CD4-positive, alpha-beta memory T cell (primary cell): ENCODE results near the gene GSTK1. TPM values are rescaled to one million over a fixed set of nuclear protein-coding genes. Genes with fewer than 3 reads are reported as not detected.

Experiments
- CTCF ChIA-PET: fragments of 350-600 bp; sonication (Branson Sonifier 250); formaldehyde crosslinking; loops from one replicate; lab custom pipeline; 2021; ENCODE audit warnings: inconsistent platforms; ENCODE audit not compliant: partially characterized antibody; lab: Charles Lee
- POLR2A ChIA-PET: fragments of 350-600 bp; sonication (Branson Sonifier 250); formaldehyde crosslinking; loops from one replicate; lab custom pipeline; 2021; ENCODE audit not compliant: partially characterized antibody; lab: Charles Lee
- DNase-seq, 5 donors: peaks; one replicate each; pipeline versions ENCODE4 v3.0.0 to v3.0.0-alpha.2; 2020 to 2022; ENCODE audit warnings: mixed read lengths in 1 of 5
- H3K27ac ChIP-seq: one replicate; pipeline ENCODE4 v1.7.0; 2013; ENCODE audit warnings: low read depth, low read length
- H3K27me3 ChIP-seq: 2 replicates; pipeline ENCODE4 v1.7.0; 2013; ENCODE audit warnings: mild to moderate bottlenecking, low read length, moderate library complexity; ENCODE audit not compliant: insufficient read depth
- H3K36me3 ChIP-seq: 2 replicates; pipeline ENCODE4 v1.7.0; 2013; ENCODE audit warnings: mild to moderate bottlenecking, low read length, moderate library complexity; ENCODE audit not compliant: insufficient read depth
- H3K4me1 ChIP-seq: 2 replicates; pipeline ENCODE4 v1.7.0; 2013; ENCODE audit warnings: mild to moderate bottlenecking, low read length, moderate library complexity; ENCODE audit not compliant: insufficient read depth
- H3K4me3 ChIP-seq, 2 donors: one replicate each; pipeline ENCODE4 v1.7.0; 2013; ENCODE audit warnings: low read length in 2 of 2, mild to moderate bottlenecking in 1 of 2
- H3K9me3 ChIP-seq, 2 donors: one replicate each; pipeline ENCODE4 v1.7.0; 2013; ENCODE audit warnings: low read length in 2 of 2, control low read depth in 1 of 2; ENCODE audit not compliant: control insufficient read depth in 1 of 2
- H3K27ac Mint-ChIP-seq, 7 donors: one replicate each; pipeline ENCODE4 v1.8.0; 2020 to 2021; ENCODE audit warnings: mixed read lengths in 7 of 7, mild to moderate bottlenecking in 6 of 7, inconsistent platforms in 3 of 7, moderate library complexity in 3 of 7
- H3K27me3 Mint-ChIP-seq, 2 donors: one replicate each; pipeline ENCODE4 v1.8.0; 2020 to 2021; ENCODE audit warnings: mixed read lengths in 2 of 2
- H3K36me3 Mint-ChIP-seq, 2 donors: one replicate each; pipeline ENCODE4 v1.8.0; 2020 to 2021; ENCODE audit warnings: mixed read lengths in 2 of 2, inconsistent platforms in 1 of 2, mild to moderate bottlenecking in 1 of 2
- H3K4me1 Mint-ChIP-seq, 4 donors: one replicate each; pipeline ENCODE4 v1.8.0; 2020 to 2021; ENCODE audit warnings: mixed read lengths in 4 of 4, mild to moderate bottlenecking in 1 of 4
- H3K4me3 Mint-ChIP-seq, 8 donors: one replicate each; pipeline ENCODE4 v1.8.0; 2020 to 2021; ENCODE audit warnings: mixed read lengths in 8 of 8, mild to moderate bottlenecking in 7 of 8, moderate library complexity in 6 of 8, inconsistent platforms in 3 of 8
- H3K9me3 Mint-ChIP-seq, 8 donors: one replicate each; pipeline ENCODE4 v1.8.0; 2020 to 2021; ENCODE audit warnings: mixed read lengths in 8 of 8, mild to moderate bottlenecking in 5 of 8, inconsistent platforms in 3 of 8, moderate library complexity in 1 of 8
- intact Hi-C: fragments of 100-400 bp; cut with micrococcal nuclease; formaldehyde crosslinking; loops from one replicate; pipeline ENCODE4 v1.15.1; 2023
- polyA plus RNA-seq, 2 donors: library from polyadenylated mRNA; unstranded; fragments of 300-500 nt; fragmentation: Illumina TruSeq; gene quantifications; one replicate each; pipeline ENCODE4 v1.2.3, GENCODE V29; 2021
- total RNA-seq, 2 experiments: library from RNA; stranded (reverse); gene quantifications; one replicate each; pipeline ENCODE4 v1.2.3, GENCODE V29; 2021

The GSTK1 gene
- total and polyA plus RNA-seq, 4 experiments from 2014 or later: 469 to 748 (median 587) TPM

GRCh38 chr7:143238289-143238980, 24.8 kb upstream of the GSTK1 start:
- Mint-ChIP-seq H3K27ac (no peak overlapping the region), H3K4me3 (no peak overlapping the region), H3K36me3 (peaks cover 10 to 17% of the 10 kb centered on the region in 2 donors), H3K27me3 (peaks cover 3 to 15% of the 10 kb centered on the region in 2 donors), H3K4me1 (peaks cover 7 to 19% (median 12%) of the 10 kb centered on the region in 4 donors), H3K9me3 (peaks cover 0 to 28% (median 20%) of the 10 kb centered on the region in 8 donors)
- no peak for DNase-seq
- CTCF ChIA-PET: interaction anchor here (2.7 to 14.0 kb wide), 7 partner anchors 23 to 178 kb away, joined by 23 to 513 read pairs (median 77); partner anchors contain the start of gene GSTK1
- peaks cover 0 to 7% of the 10 kb centered on the region in 2 donors for H3K9me3 ChIP-seq
- H3K4me3 ChIP-seq: no peak overlapping the region
- peaks cover 6% of the 10 kb centered on the region for H3K4me1 ChIP-seq
- intact Hi-C loops: no loop called here
- H3K27ac ChIP-seq: no peak overlapping the region
- peaks cover 6% of the 10 kb centered on the region for H3K27me3 ChIP-seq
- no peaks in the 10 kb centered on the region for H3K36me3 ChIP-seq
- POLR2A ChIA-PET: interaction anchor here (1.1 to 4.0 kb wide), 2 partner anchors 60 to 107 kb away, joined by 3 to 51 read pairs; no protein-coding TSS in a partner anchor

GRCh38 chr7:143239813-143240212, 23.4 kb upstream of the GSTK1 start:
- Histone ChIP-seq H3K9me3 (peaks cover 0 to 7% of the 10 kb centered on the region in 2 donors), H3K36me3 (no peaks in the 10 kb centered on the region), H3K27ac (no peak overlapping the region), H3K27me3 (peaks cover 6% of the 10 kb centered on the region), H3K4me1 (peaks cover 16% of the 10 kb centered on the region), H3K4me3 (no peak overlapping the region)
- H3K27me3 Mint-ChIP-seq: peaks cover 3 to 15% of the 10 kb centered on the region in 2 donors
- no peak for DNase-seq
- ChIA-PET POLR2A (interaction anchor here (0.6 to 4.0 kb wide), 17 partner anchors 9 to 431 kb away, joined by 3 to 51 read pairs (median 13); partner anchors contain the start of genes CASP2, GSTK1 and ZYX), CTCF (interaction anchor here (0.7 to 14.0 kb wide), 48 partner anchors 8 to 941 kb away, joined by 3 to 513 read pairs (median 6); partner anchors contain the start of genes CASP2, CLCN1, EPHA1 and GSTK1)
- peaks cover 10 to 17% of the 10 kb centered on the region in 2 donors for H3K36me3 Mint-ChIP-seq
- H3K4me3 Mint-ChIP-seq: no peak overlapping the region
- no peak overlapping the region for H3K27ac Mint-ChIP-seq
- H3K9me3 Mint-ChIP-seq: peaks cover 0 to 28% (median 20%) of the 10 kb centered on the region in 8 donors
- peaks cover 18 to 32% (median 24%) of the 10 kb centered on the region in 4 donors for H3K4me1 Mint-ChIP-seq
- intact Hi-C loops: loop anchor here (1.0 to 5.0 kb wide), 10 partner anchors 10 to 887 kb away; partner anchors contain the start of genes GSTK1 and ZYX

GRCh38 chr7:143240291-143241168, 22.7 kb upstream of the GSTK1 start:
- H3K4me3 Mint-ChIP-seq: peak overlapping the region in 3 of 8 donors; percentile 30 to 57 (median 37)
- peak overlapping the region in 5 of 7 donors; percentile 14 to 77 (median 48) for H3K27ac Mint-ChIP-seq
- Histone ChIP-seq H3K27me3 (peaks cover 6% of the 10 kb centered on the region), H3K4me3 (no peak overlapping the region), H3K27ac (no peak overlapping the region), H3K36me3 (no peaks in the 10 kb centered on the region), H3K4me1 (peaks cover 24% of the 10 kb centered on the region), H3K9me3 (peaks cover 0 to 7% of the 10 kb centered on the region in 2 donors)
- intact Hi-C loops: loop anchor here (1.0 to 5.0 kb wide), 10 partner anchors 10 to 887 kb away; partner anchors contain the start of genes GSTK1 and ZYX
- H3K9me3 Mint-ChIP-seq: peaks cover 0 to 26% (median 17%) of the 10 kb centered on the region in 8 donors
- DNase-seq: peak; percentile 74 to 79 (median 77)
- H3K4me1 Mint-ChIP-seq: peaks cover 24 to 40% (median 31%) of the 10 kb centered on the region in 4 donors
- peaks cover 9 to 17% of the 10 kb centered on the region in 2 donors for H3K36me3 Mint-ChIP-seq
- peaks cover 2 to 11% of the 10 kb centered on the region in 2 donors for H3K27me3 Mint-ChIP-seq
- CTCF ChIA-PET: interaction anchor here (0.5 to 14.0 kb wide), 60 partner anchors 9 to 941 kb away, joined by 3 to 513 read pairs (median 6); partner anchors contain the start of genes CASP2, CLCN1, EPHA1 and GSTK1
- POLR2A ChIA-PET: interaction anchor here (0.6 to 4.0 kb wide), 25 partner anchors 9 to 432 kb away, joined by 3 to 51 read pairs (median 6); partner anchors contain the start of genes CASP2, EPHA1, GSTK1 and ZYX

GRCh38 chr7:143242306-143242705, 20.9 kb upstream of the GSTK1 start:
- POLR2A ChIA-PET: interaction anchor here (1.5 to 4.0 kb wide), 4 partner anchors 15 to 134 kb away, joined by 3 to 51 read pairs (median 6); no protein-coding TSS in a partner anchor
- Histone ChIP-seq H3K27me3 (no peaks in the 10 kb centered on the region), H3K36me3 (no peaks in the 10 kb centered on the region), H3K4me1 (peaks cover 40% of the 10 kb centered on the region), H3K27ac (no peak overlapping the region), H3K4me3 (no peak overlapping the region), H3K9me3 (no peaks in the 10 kb centered on the region)
- Mint-ChIP-seq H3K4me3 (no peak overlapping the region), H3K27ac (no peak overlapping the region), H3K9me3 (peaks cover 0 to 8% (median 2%) of the 10 kb centered on the region in 8 donors), H3K4me1 (peaks cover 40 to 57% (median 47%) of the 10 kb centered on the region in 4 donors), H3K27me3 (peaks cover 0 to 2% of the 10 kb centered on the region in 2 donors), H3K36me3 (peaks cover 2 to 7% of the 10 kb centered on the region in 2 donors)
- CTCF ChIA-PET: interaction anchor here (0.8 to 14.0 kb wide), 9 partner anchors 19 to 173 kb away, joined by 3 to 513 read pairs (median 6); partner anchors contain the start of gene GSTK1
- intact Hi-C loops: loop anchor here (5.0 kb wide), 1 partner anchor 885 kb away; no protein-coding TSS in a partner anchor
- no peak for DNase-seq

- Mint-ChIP-seq H3K27me3 (peaks cover 0 to 2% of the 10 kb centered on the region in 2 donors), H3K4me1 (peaks cover 44 to 65% (median 52%) of the 10 kb centered on the region in 4 donors), H3K27ac (no peak overlapping the region), H3K9me3 (peaks cover 0 to 4% (median 1%) of the 10 kb centered on the region in 8 donors), H3K36me3 (peaks cover 2 to 8% of the 10 kb centered on the region in 2 donors), H3K4me3 (no peak overlapping the region)
- Histone ChIP-seq H3K36me3 (no peaks in the 10 kb centered on the region), H3K27ac (no peak overlapping the region), H3K27me3 (no peaks in the 10 kb centered on the region), H3K4me1 (peaks cover 48% of the 10 kb centered on the region), H3K9me3 (no peaks in the 10 kb centered on the region), H3K4me3 (no peak overlapping the region)
- DNase-seq: no peak
- ChIA-PET CTCF (interaction anchor here (0.8 to 14.0 kb wide), 12 partner anchors 18 to 174 kb away, joined by 3 to 513 read pairs (median 5); partner anchors contain the start of genes CASP2 and GSTK1), POLR2A (interaction anchor here (0.6 to 3.6 kb wide), 10 partner anchors 9 to 148 kb away, joined by 3 to 31 read pairs (median 6); partner anchors contain the start of genes CASP2 and GSTK1)
- intact Hi-C loops: loop anchor here (5.0 kb wide), 1 partner anchor 884 kb away; no protein-coding TSS in a partner anchor
Measured at GRCh38 chr7:143243111-143243510, 20.1 kb upstream of the GSTK1 start.

GRCh38 chr7:143243614-143244013, 19.6 kb upstream of the GSTK1 start:
- Mint-ChIP-seq H3K27ac (peak overlapping the region in 6 of 7 donors; percentile 6 to 79 (median 34)), H3K4me1 (peaks cover 47 to 70% (median 56%) of the 10 kb centered on the region in 4 donors), H3K36me3 (peaks cover 0 to 11% of the 10 kb centered on the region in 2 donors), H3K9me3 (peaks cover 0 to 6% (median 1%) of the 10 kb centered on the region in 8 donors), H3K4me3 (peak overlapping the region in 2 of 8 donors; percentile 43 to 61), H3K27me3 (peaks cover 0 to 2% of the 10 kb centered on the region in 2 donors)
- Histone ChIP-seq H3K36me3 (no peaks in the 10 kb centered on the region), H3K27ac (no peak overlapping the region), H3K9me3 (no peaks in the 10 kb centered on the region), H3K27me3 (no peaks in the 10 kb centered on the region), H3K4me1 (peaks cover 53% of the 10 kb centered on the region), H3K4me3 (no peak overlapping the region)
- intact Hi-C loops: loop anchor here (5.0 kb wide), 1 partner anchor 884 kb away; no protein-coding TSS in a partner anchor
- no peak for DNase-seq
- POLR2A ChIA-PET: interaction anchor here (0.6 to 3.6 kb wide), 9 partner anchors 8 to 147 kb away, joined by 3 to 31 read pairs (median 5); partner anchors contain the start of genes CASP2 and GSTK1
- CTCF ChIA-PET: interaction anchor here (0.9 to 14.0 kb wide), 13 partner anchors 12 to 174 kb away, joined by 3 to 513 read pairs (median 5); partner anchors contain the start of genes CASP2 and GSTK1
